A673 (cell line): ENCODE data around the gene KCNF1. TPM values are rescaled to one million over a fixed set of nuclear protein-coding genes. Genes with fewer than 3 reads are reported as not detected.

Source experiments
- BruUV-seq: library from RNA; stranded (reverse); fragments of 400-500 nt; replicated peaks from 2 replicates; lab custom pipeline; 2021; lab: Mats Ljungman, UMichigan
- CTCF ChIA-PET: fragments of 300-600 bp; sonication (Branson Sonifier 250); formaldehyde crosslinking; loops from one replicate; lab custom pipeline; 2022; ENCODE audit warnings: antibody characterized with exemption; lab: Charles Lee
- POLR2A ChIA-PET: fragments of 300-600 bp; sonication (Branson Sonifier 250); formaldehyde crosslinking; loops from one replicate; lab custom pipeline; 2022; ENCODE audit warnings: antibody characterized with exemption; ENCODE audit not compliant: low non-redundant PET; lab: Charles Lee
- DNase-seq: peaks from one replicate; pipeline ENCODE4 v3.0.0-alpha.2; 2015; ENCODE audit warnings: low spot score
- H3K27ac ChIP-seq: fragments of 200-600 bp; sonication (generic); 2 replicates; pipeline ENCODE4 v1.5.1; 2016; ENCODE audit warnings: mixed run types, low read depth, mild to moderate bottlenecking, mixed read lengths, antibody characterized with exemption, low read length; ENCODE audit not compliant: poor library complexity, severe bottlenecking
- H3K27me3 ChIP-seq: fragments of 200-600 bp; sonication (generic); replicated peaks from 2 replicates; pipeline ENCODE4 v1.6.1; 2017; ENCODE audit warnings: mixed run types, low read depth, mild to moderate bottlenecking, mixed read lengths, antibody characterized with exemption, low read length; ENCODE audit not compliant: insufficient read depth, poor library complexity
- H3K36me3 ChIP-seq: fragments of 200-600 bp; sonication (generic); 2 replicates; pipeline ENCODE4 v1.6.1; 2016; ENCODE audit warnings: mixed run types, mild to moderate bottlenecking, mixed read lengths, antibody characterized with exemption, low read length; ENCODE audit not compliant: insufficient read depth, poor library complexity, severe bottlenecking
- H3K4me1 ChIP-seq: fragments of 200-600 bp; sonication (generic); 2 replicates; pipeline ENCODE4 v1.6.1; 2017; ENCODE audit warnings: mixed run types, mild to moderate bottlenecking, mixed read lengths, antibody characterized with exemption, low read length; ENCODE audit not compliant: insufficient read depth, poor library complexity, severe bottlenecking
- H3K4me3 ChIP-seq: fragments of 200-600 bp; sonication (generic); 2 replicates; pipeline ENCODE4 v1.5.1; 2016; ENCODE audit warnings: low read depth, mixed run types, mild to moderate bottlenecking, mixed read lengths, low read length; ENCODE audit not compliant: poor library complexity, severe bottlenecking
- H3K9me3 ChIP-seq: fragments of 200-600 bp; sonication (generic); 2 replicates; pipeline ENCODE4 v1.6.1; 2016; ENCODE audit warnings: mixed run types, low read depth, mild to moderate bottlenecking, mixed read lengths, antibody characterized with exemption, low read length; ENCODE audit not compliant: poor library complexity, severe bottlenecking
- CTCF ChIP-seq: fragments of 300-800, 200-600 bp; sonication (generic); conservative IDR thresholded peaks from 2 replicates; pipeline ENCODE4 v1.5.1; 2017; ENCODE audit warnings: low read depth, mild to moderate bottlenecking, antibody characterized with exemption, low read length, moderate library complexity, mixed read lengths
- EZH2 ChIP-seq: fragments of 200-600 bp; sonication (generic); IDR thresholded peaks from 2 replicates; pipeline ENCODE4 v1.6.1; 2017; ENCODE audit warnings: borderline replicate concordance, low read depth, mild to moderate bottlenecking, mixed read lengths, antibody characterized with exemption, low read length; ENCODE audit not compliant: poor library complexity, severe bottlenecking
- intact Hi-C: fragments of 100-400 bp; cut with micrococcal nuclease; formaldehyde crosslinking; loops from one replicate; pipeline ENCODE4 v1.10.0; 2022; ENCODE audit not compliant: unreplicated experiment
- total RNA-seq: library from RNA; stranded (reverse); gene quantifications from 2 replicates; pipeline ENCODE4 v1.2.3, GENCODE V29; 2021

KCNF1 gene
- total RNA-seq, 1 experiment from 2014 or later, result 0.32 TPM

- DNase-seq, result no peak
- no peaks in the 10 kb centered on the region for H3K36me3 ChIP-seq
- BruUV-seq, result no TSS peak
- H3K4me3 ChIP-seq, result no peak overlapping the region
- no peak overlapping the region for H3K27ac ChIP-seq
- no peaks in the 10 kb centered on the region for H3K27me3 ChIP-seq
- no peaks in the 10 kb centered on the region for H3K4me1 ChIP-seq
- no peaks in the 10 kb centered on the region for H3K9me3 ChIP-seq
- intact Hi-C loops, result loop anchor here (2.0 kb wide), 1 partner anchor 17 kb away; no protein-coding TSS in a partner anchor
- ChIA-PET POLR2A (no interaction called here), CTCF (interaction anchor here (0.5 to 1.4 kb wide), 5 partner anchors 9 to 83 kb away, joined by 3 to 11 read pairs (median 4); partner anchors contain the start of gene KCNF1)
- no peak for TF ChIP-seq EZH2
- no peak for TF ChIP-seq CTCF
These were observed 10.4 kb upstream of the KCNF1 start for GRCh38 chr2:10901160-10901939.

GRCh38 chr2:10903861-10904210, 7.9 kb upstream of the KCNF1 start:
- Histone ChIP-seq H3K4me3 (no peak overlapping the region), H3K36me3 (no peaks in the 10 kb centered on the region), H3K9me3 (no peaks in the 10 kb centered on the region), H3K27ac (no peak overlapping the region), H3K27me3 (no peaks in the 10 kb centered on the region), H3K4me1 (no peaks in the 10 kb centered on the region)
- DNase-seq, result no peak
- no TSS peak for BruUV-seq
- POLR2A ChIA-PET, result no interaction called here
- intact Hi-C loops, result no loop called here
- TF ChIP-seq CTCF (no peak), EZH2 (no peak)
- CTCF ChIA-PET, result interaction anchor here (0.7 to 1.2 kb wide), 2 partner anchors 14 to 71 kb away, joined by 3 read pairs; no protein-coding TSS in a partner anchor

GRCh38 chr2:10904455-10904854, 7.3 kb upstream of the KCNF1 start:
- Histone ChIP-seq H3K4me1 (peaks cover 3% of the 10 kb centered on the region), H3K36me3 (no peaks in the 10 kb centered on the region), H3K27me3 (no peaks in the 10 kb centered on the region), H3K27ac (no peak overlapping the region), H3K9me3 (no peaks in the 10 kb centered on the region), H3K4me3 (no peak overlapping the region)
- intact Hi-C loops, result no loop called here
- CTCF ChIA-PET, result interaction anchor here (1.2 kb wide), 1 partner anchor 72 kb away, joined by 3 read pairs; no protein-coding TSS in a partner anchor
- no TSS peak for BruUV-seq
- no peak for DNase-seq
- POLR2A ChIA-PET, result no interaction called here
- TF ChIP-seq CTCF (no peak), EZH2 (no peak)
